Gastroesophageal sphincter (tissue), 4 donors: ENCODE measurements around the gene PRPF18. TPM values are rescaled to one million over a fixed set of nuclear protein-coding genes. Genes with fewer than 3 reads are reported as not detected.

Experiments
- ATAC-seq: fragments of 150-250 bp; one replicate; pipeline ENCODE4 v1.9.1; 2016; ENCODE audit warnings: mild to moderate bottlenecking, moderate library complexity
- H3K27ac ChIP-seq, 4 donors: fragments of 200-600 bp; sonication (generic) in 3 of 4; 1 replicate in 3 of 4; 2 replicates in 1 of 4; pipeline ENCODE4 v1.5.1; 2016 to 2019
- H3K27me3 ChIP-seq: fragments of 200-600 bp; sonication (generic); one replicate; pipeline ENCODE4 v1.5.1; 2019
- H3K36me3 ChIP-seq, 2 donors: fragments of 200-600 bp; sonication (generic); one replicate each; pipeline ENCODE4 v1.5.1; 2019; ENCODE audit warnings: control low read depth in 1 of 2
- H3K4me1 ChIP-seq, 3 donors: fragments of 200-600 bp; sonication (generic); 1 replicate in 2 of 3; 2 replicates in 1 of 3; pipeline ENCODE4 v1.5.1; 2016 to 2019; ENCODE audit warnings: control low read depth in 2 of 3
- H3K4me3 ChIP-seq, 2 donors: fragments of 200-600 bp; sonication (generic); one replicate each; pipeline ENCODE4 v1.5.1; 2019; ENCODE audit warnings: mild to moderate bottlenecking in 1 of 2, moderate library complexity in 1 of 2
- H3K9me3 ChIP-seq, 3 donors: fragments of 200-600 bp; sonication (generic); one replicate each; pipeline ENCODE4 v1.5.1; 2017 to 2019; ENCODE audit warnings: control low read depth in 2 of 3
- EP300 ChIP-seq: sonication (generic); formaldehyde crosslinking; IDR thresholded peaks from one replicate; pipeline ENCODE4 v1.6.1; 2017; ENCODE audit warnings: antibody characterized with exemption, mild to moderate bottlenecking
- POLR2A ChIP-seq, 2 donors: fragments of 450-650 bp; IDR thresholded peaks; one replicate each; pipeline ENCODE4 v1.6.1; 2017; ENCODE audit warnings: antibody characterized with exemption in 2 of 2, mild to moderate bottlenecking in 2 of 2, moderate library complexity in 1 of 2
- POLR2AphosphoS5 ChIP-seq: sonication (generic); formaldehyde crosslinking; IDR thresholded peaks from one replicate; pipeline ENCODE4 v1.6.1; 2017; ENCODE audit warnings: antibody characterized with exemption
- WGBS, 2 donors: methylation state at CpG; one replicate each; pipeline ENCODE4 v1.1.5; 2018; ENCODE audit warnings: low coverage in 1 of 2; 5-methylcytosine and 5-hydroxymethylcytosine counted together
- total RNA-seq, 4 donors: library from RNA; depleted of rRNA; stranded (reverse); fragments of >200 nt; gene quantifications; one replicate each; pipeline ENCODE4 v1.1.0, GENCODE V29; 2016
- TF ChIP-seq, protein P1 (sequence below), 4 experiments: fragments of 200-600 bp in 2 of 4; fragments of 450-650 bp in 2 of 4; sonication (generic) in 1 of 4; IDR thresholded peaks; one replicate each; pipeline ENCODE4 v1.5.1; 2017 to 2019; ENCODE audit warnings: antibody characterized with exemption in 4 of 4, mild to moderate bottlenecking in 2 of 4, moderate library complexity in 2 of 4

The PRPF18 gene
- total RNA-seq, 4 donors from 2014 or later = 22.8 to 32.8 (median 24.0) TPM

DNA sequence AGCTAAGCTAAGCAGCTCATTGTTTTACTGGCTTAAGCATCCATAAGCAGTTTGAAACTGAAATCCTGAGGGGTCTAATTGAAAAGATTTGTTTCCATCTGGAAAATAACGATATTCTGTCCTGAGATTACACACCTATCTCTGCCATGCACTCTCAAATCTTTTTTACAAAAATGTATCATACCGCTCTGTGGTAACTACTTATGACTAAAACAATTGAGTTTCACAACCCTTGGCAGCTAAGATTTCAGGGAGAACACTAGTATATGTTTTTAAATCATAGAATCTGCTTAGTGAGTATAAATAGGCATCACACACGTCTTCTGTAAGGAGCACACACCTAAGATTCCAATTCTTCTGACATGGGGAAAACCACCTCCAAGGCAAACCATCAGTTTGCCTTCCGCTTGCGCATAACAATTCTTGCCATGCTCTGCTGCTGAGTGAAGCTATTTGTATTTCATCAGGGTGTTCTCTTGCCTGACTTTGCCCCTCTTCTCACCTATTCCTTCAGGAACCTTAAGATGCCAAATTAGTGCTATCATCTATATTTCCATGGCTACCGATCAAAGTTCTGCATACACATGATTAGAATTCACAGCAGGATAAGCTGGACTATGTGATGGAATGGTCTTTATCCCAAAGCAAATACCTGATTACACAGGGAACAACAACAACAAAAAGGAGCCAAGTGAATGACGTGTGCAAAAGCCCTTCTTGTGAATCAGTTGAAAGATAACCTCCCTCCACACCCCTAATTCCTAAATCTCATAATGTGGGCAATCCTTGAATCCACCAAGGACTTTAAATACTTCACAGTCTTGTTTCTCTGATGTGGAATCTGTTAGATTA, 40.9 kb downstream of the PRPF18 start:
- peaks cover 0 to 18% (median 1%) of the 10 kb centered on the region in 3 donors for H3K4me1 ChIP-seq
- TF ChIP-seq EP300 = no peak
- TF ChIP-seq, protein P1, sequence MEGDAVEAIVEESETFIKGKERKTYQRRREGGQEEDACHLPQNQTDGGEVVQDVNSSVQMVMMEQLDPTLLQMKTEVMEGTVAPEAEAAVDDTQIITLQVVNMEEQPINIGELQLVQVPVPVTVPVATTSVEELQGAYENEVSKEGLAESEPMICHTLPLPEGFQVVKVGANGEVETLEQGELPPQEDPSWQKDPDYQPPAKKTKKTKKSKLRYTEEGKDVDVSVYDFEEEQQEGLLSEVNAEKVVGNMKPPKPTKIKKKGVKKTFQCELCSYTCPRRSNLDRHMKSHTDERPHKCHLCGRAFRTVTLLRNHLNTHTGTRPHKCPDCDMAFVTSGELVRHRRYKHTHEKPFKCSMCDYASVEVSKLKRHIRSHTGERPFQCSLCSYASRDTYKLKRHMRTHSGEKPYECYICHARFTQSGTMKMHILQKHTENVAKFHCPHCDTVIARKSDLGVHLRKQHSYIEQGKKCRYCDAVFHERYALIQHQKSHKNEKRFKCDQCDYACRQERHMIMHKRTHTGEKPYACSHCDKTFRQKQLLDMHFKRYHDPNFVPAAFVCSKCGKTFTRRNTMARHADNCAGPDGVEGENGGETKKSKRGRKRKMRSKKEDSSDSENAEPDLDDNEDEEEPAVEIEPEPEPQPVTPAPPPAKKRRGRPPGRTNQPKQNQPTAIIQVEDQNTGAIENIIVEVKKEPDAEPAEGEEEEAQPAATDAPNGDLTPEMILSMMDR (IDR thresholded peaks at IDR 0.05) = no peak
- no peak for TF ChIP-seq POLR2AphosphoS5
- TF ChIP-seq POLR2A (IDR thresholded peaks at IDR 0.05) = no peak
- no peak overlapping the region for H3K4me3 ChIP-seq
- H3K9me3 ChIP-seq = no peaks in the 10 kb centered on the region
- peaks cover 0 to 28% of the 10 kb centered on the region in 2 donors for H3K36me3 ChIP-seq
- no peaks in the 10 kb centered on the region for H3K27me3 ChIP-seq
- H3K27ac ChIP-seq = no peak overlapping the region
- no peak for ATAC-seq
- 83 to 89% methylated on average over 3 to 7 of the region's 7 CpGs for WGBS, 2 donors

DNA sequence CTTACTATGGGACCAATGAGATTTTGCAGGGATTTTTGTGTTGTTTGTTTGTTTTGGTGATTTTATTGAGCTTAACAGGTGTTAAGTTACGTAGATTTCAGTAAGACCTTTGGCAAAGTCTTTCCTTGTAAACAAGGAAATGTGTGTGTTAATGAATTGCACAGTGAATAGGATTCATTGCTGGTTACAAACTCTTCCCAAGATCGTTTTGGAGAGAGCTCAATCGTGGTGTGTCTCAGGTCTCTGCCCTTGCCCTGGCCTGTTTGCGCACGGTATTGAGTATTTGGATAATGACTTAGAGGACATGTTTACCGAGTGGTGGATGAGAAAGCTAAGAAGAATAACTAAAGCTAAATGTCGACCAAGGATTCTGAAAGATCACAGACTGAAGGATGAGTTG, 41.9 kb downstream of the PRPF18 start:
- Histone ChIP-seq H3K4me1 (peaks cover 4 to 28% (median 7%) of the 10 kb centered on the region in 3 donors), H3K27ac (peak overlapping the region in 3 of 4 donors; percentile 39 to 67 (median 46)), H3K4me3 (no peak overlapping the region), H3K36me3 (peaks cover 0 to 24% of the 10 kb centered on the region in 2 donors), H3K27me3 (no peaks in the 10 kb centered on the region), H3K9me3 (no peaks in the 10 kb centered on the region)
- ATAC-seq = no peak
- no peak for TF ChIP-seq POLR2A (IDR thresholded peaks at IDR 0.05)
- 28 to 67% methylated on average over 6 of the region's 7 CpGs for WGBS, 2 donors

DNA sequence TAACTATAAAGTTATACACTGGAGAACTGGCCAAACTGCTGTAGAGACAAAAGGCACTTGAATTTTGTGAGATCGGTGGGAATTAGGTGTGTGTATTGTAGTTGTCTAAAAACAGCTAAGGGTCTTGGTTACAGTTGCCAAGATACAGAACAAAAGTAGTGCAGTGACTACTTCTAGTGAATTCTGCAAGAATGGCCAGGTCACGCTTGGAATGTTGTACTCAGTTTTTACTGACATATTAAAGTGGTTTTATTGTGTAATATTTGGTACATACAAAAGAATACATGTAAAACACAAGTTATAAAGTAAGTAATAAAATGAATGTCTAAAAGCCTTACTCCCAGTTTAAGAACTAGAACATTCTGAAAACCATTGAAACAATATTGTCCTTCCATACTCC, 42.4 kb downstream of the PRPF18 start:
- ATAC-seq = no peak
- WGBS, 2 donors = 33 to 44% methylated on average over 2 of the region's 2 CpGs
- H3K27ac ChIP-seq = peak overlapping the region in 3 of 4 donors; percentile 39 to 67 (median 46)
- H3K27me3 ChIP-seq = no peaks in the 10 kb centered on the region
- peaks cover 0 to 22% of the 10 kb centered on the region in 2 donors for H3K36me3 ChIP-seq
- H3K4me1 ChIP-seq = peaks cover 4 to 32% (median 7%) of the 10 kb centered on the region in 3 donors
- H3K4me3 ChIP-seq = no peak overlapping the region
- no peaks in the 10 kb centered on the region for H3K9me3 ChIP-seq
- TF ChIP-seq, protein P1 (IDR thresholded peaks at IDR 0.05) = no peak
- TF ChIP-seq POLR2A (IDR thresholded peaks at IDR 0.05) (no peak), EP300 (no peak), POLR2AphosphoS5 (no peak)

DNA sequence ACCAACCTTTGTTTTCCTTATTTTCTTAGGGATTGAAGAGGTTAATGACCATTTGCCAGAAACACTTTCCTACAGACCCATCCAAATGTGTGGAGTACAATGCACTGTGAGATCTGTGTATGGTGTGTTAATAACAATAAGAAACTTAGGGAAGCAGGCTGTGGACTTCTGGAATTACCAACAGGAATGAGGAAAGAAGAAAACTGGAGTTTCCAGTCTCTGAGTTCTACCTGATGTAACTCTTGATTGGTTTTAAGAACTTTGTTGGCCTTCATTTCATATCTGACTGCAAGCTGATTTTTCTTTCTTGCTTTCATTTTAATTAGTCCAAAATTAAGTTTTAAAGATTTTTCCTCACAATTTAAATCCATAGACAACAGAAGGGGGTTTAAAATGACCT, 43.5 kb downstream of the PRPF18 start:
- H3K4me1 ChIP-seq = peaks cover 7 to 38% (median 8%) of the 10 kb centered on the region in 3 donors
- H3K27me3 ChIP-seq = no peaks in the 10 kb centered on the region
- H3K4me3 ChIP-seq = no peak overlapping the region
- H3K9me3 ChIP-seq = no peaks in the 10 kb centered on the region
- H3K36me3 ChIP-seq = peaks cover 0 to 18% of the 10 kb centered on the region in 2 donors
- no peak for ATAC-seq
- H3K27ac ChIP-seq = peak overlapping the region in 1 of 4 donors; percentile 67
- TF ChIP-seq, protein P1 (IDR thresholded peaks at IDR 0.05) = no peak
- no peak for TF ChIP-seq POLR2AphosphoS5

DNA sequence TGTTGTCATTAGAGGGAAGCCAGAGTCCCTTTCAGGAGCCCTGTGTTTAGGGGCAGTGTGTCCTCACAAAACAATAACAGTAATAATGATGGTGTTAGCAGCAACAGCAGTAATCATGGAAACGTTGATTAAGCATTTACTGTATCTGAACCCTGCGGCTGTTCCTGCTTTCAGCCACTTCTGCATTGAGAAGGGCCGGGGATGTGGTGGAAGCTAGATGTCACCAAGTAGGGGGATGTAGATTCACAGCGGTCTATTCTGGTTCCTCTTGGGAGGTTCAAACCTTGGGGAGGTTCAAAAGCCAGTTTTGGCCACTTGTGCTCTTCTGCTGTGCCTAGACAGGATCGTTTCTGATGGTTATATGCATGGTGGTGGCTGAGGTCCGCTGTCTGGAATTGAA, 44.8 kb downstream of the PRPF18 start:
- H3K4me1 ChIP-seq = peaks cover 7 to 38% (median 8%) of the 10 kb centered on the region in 3 donors
- peaks cover 0 to 18% of the 10 kb centered on the region in 2 donors for H3K36me3 ChIP-seq
- ATAC-seq = no peak
- WGBS, 2 donors = 63 to 100% methylated on average over 3 of the region's 6 CpGs
- no peak overlapping the region for H3K4me3 ChIP-seq
- peak overlapping the region in 2 of 4 donors; percentile 87 to 89 for H3K27ac ChIP-seq
- TF ChIP-seq EP300 (no peak), POLR2A (IDR thresholded peaks at IDR 0.05) (no peak), POLR2AphosphoS5 (no peak)
- TF ChIP-seq, protein P1 (IDR thresholded peaks at IDR 0.05) = no peak
- H3K9me3 ChIP-seq = no peaks in the 10 kb centered on the region
- H3K27me3 ChIP-seq = no peaks in the 10 kb centered on the region
